K562 (cell line): Measurements from ENCODE around the gene CORO6. TPM values are rescaled to one million over a fixed set of nuclear protein-coding genes. Genes with fewer than 3 reads are reported as not detected.

Source experiments
- ATF7 ChIP-seq: fragments of 450-650 bp; IDR thresholded peaks from 2 replicates; pipeline ENCODE4 v1.7.1; 2014; ENCODE audit warnings: mild to moderate bottlenecking, moderate library complexity
- ELF2 ChIP-seq: fragments of 250-450 bp; sonication (Bioruptor Pico); IDR thresholded peaks from 2 replicates; pipeline ENCODE4 v1.5.0; 2021; ENCODE audit warnings: mild to moderate bottlenecking
- HIVEP1 ChIP-seq: fragments of 250-450 bp; sonication (Bioruptor Pico); IDR thresholded peaks from 2 replicates; pipeline ENCODE4 v1.4.0; 2020; ENCODE audit warnings: mild to moderate bottlenecking
- HMGXB4 ChIP-seq: sonication (generic); formaldehyde crosslinking; IDR thresholded peaks from 2 replicates; pipeline ENCODE4 v1.8.1; 2023; ENCODE audit warnings: mild to moderate bottlenecking, missing genetic modification reagents
- NFATC3 ChIP-seq: fragments of 450-650 bp; IDR thresholded peaks from 2 replicates; pipeline ENCODE4 v1.6.1; 2017; ENCODE audit warnings: mild to moderate bottlenecking
- NFRKB ChIP-seq: fragments of 450-650 bp; IDR thresholded peaks from 2 replicates; pipeline ENCODE4 v1.6.1; 2016; ENCODE audit warnings: low read depth
- PHB ChIP-seq: fragments of 250-450 bp; sonication (Bioruptor Pico); IDR thresholded peaks from 2 replicates; pipeline ENCODE4 v1.5.0; 2021
- SFPQ ChIP-seq: fragments of 200-400 bp; formaldehyde crosslinking; IDR thresholded peaks from 2 replicates; pipeline ENCODE4 v1.6.1; 2017; ENCODE audit warnings: mild to moderate bottlenecking, low read depth, low read length, moderate library complexity
- TAL1 ChIP-seq: fragments of 450-650 bp; IDR thresholded peaks from 2 replicates; pipeline ENCODE4 v1.6.1; 2016; ENCODE audit warnings: mild to moderate bottlenecking
- ZFP36 ChIP-seq: fragments of 150-350 bp; IDR thresholded peaks from 2 replicates; pipeline ENCODE4 v1.6.1; 2018; ENCODE audit warnings: low read length, low read depth; ENCODE audit not compliant: partially characterized antibody
- ZNF134 ChIP-seq: fragments of 250-450 bp; sonication (Bioruptor Pico); conservative IDR thresholded peaks from 2 replicates; pipeline ENCODE4 v1.4.0; 2020
- ZNF699 ChIP-seq: fragments of 250-450 bp; sonication (Bioruptor Pico); IDR thresholded peaks from 2 replicates; pipeline ENCODE4 v1.8.0; 2021; ENCODE audit warnings: mild to moderate bottlenecking, moderate library complexity; ENCODE audit not compliant: insufficient replicate concordance
- polyA plus RNA-seq, 8 experiments: library from polyadenylated mRNA; depleted of rRNA in 4 of 8; stranded (reverse) in 5 of 8; unstranded in 3 of 8; fragments of >200 nt; fragmentation: Nextera tagmentation in 2 of 8; fragmentation: Illumina TruSeq in 1 of 8; extraction: Ambion mirVana in 2 of 8; extraction: Trizol in 1 of 8; gene quantifications; 2 replicates each; pipeline versions ENCODE4 v1.2.1 to v1.2.3, GENCODE V29; 2011 to 2014; ENCODE audit warnings: inconsistent platforms in 1 of 8, missing spikeins in 1 of 8
- total RNA-seq, 7 experiments: library from RNA; depleted of rRNA in 6 of 7; stranded (reverse); fragments of >200 nt in 6 of 7; fragmentation: Illumina TruSeq in 2 of 7; extraction: Trizol in 2 of 7; gene quantifications; 2 replicates each; pipeline versions ENCODE4 v1.2.1 to v1.2.3, GENCODE V29; 2011 to 2021; ENCODE audit warnings: low replicate concordance in 1 of 7
- TF ChIP-seq, protein P1 (sequence below): fragments of 250-450 bp; sonication (Bioruptor Pico); IDR thresholded peaks from 2 replicates; pipeline ENCODE4 v1.8.0; 2022; ENCODE audit warnings: inconsistent platforms, mild to moderate bottlenecking, moderate library complexity, borderline replicate concordance
- TF ChIP-seq, protein P2 (sequence below): sonication (generic); formaldehyde crosslinking; IDR thresholded peaks from 2 replicates; pipeline ENCODE4 v1.8.1; 2023; ENCODE audit warnings: mild to moderate bottlenecking, missing genetic modification reagents
- TF ChIP-seq, protein P3 (sequence below), 2 experiments: fragments of 150-350 bp in 1 of 2; IDR thresholded peaks; 2 replicates each; pipeline ENCODE4 v1.6.1; 2012 to 2016; ENCODE audit warnings: low read depth in 2 of 2, low read length in 2 of 2, mild to moderate bottlenecking in 1 of 2, moderate library complexity in 1 of 2

Gene CORO6
- total and polyA plus RNA-seq, 9 of the 15 experiments (the other 6 are each of a cell fraction or from before 2014, with no cell fraction given) = 0.04 to 11.9 (median 2.4) TPM

GRCh38 chr17:29617481-29618271, 5.0 kb downstream of the CORO6 start (continued):
- TF ChIP-seq, protein P1, sequence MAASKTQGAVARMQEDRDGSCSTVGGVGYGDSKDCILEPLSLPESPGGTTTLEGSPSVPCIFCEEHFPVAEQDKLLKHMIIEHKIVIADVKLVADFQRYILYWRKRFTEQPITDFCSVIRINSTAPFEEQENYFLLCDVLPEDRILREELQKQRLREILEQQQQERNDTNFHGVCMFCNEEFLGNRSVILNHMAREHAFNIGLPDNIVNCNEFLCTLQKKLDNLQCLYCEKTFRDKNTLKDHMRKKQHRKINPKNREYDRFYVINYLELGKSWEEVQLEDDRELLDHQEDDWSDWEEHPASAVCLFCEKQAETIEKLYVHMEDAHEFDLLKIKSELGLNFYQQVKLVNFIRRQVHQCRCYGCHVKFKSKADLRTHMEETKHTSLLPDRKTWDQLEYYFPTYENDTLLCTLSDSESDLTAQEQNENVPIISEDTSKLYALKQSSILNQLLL (CRISPR knock-in tag) = no peak
- TF ChIP-seq HIVEP1 (CRISPR knock-in tag) = no peak
- TF ChIP-seq HMGXB4 (CRISPR knock-in tag) = no peak
- no peak for TF ChIP-seq PHB (CRISPR knock-in tag)
- no peak for TF ChIP-seq NFRKB
- no peak for TF ChIP-seq TAL1
- no peak for TF ChIP-seq ELF2
- no peak for TF ChIP-seq ZFP36
- TF ChIP-seq, protein P2, sequence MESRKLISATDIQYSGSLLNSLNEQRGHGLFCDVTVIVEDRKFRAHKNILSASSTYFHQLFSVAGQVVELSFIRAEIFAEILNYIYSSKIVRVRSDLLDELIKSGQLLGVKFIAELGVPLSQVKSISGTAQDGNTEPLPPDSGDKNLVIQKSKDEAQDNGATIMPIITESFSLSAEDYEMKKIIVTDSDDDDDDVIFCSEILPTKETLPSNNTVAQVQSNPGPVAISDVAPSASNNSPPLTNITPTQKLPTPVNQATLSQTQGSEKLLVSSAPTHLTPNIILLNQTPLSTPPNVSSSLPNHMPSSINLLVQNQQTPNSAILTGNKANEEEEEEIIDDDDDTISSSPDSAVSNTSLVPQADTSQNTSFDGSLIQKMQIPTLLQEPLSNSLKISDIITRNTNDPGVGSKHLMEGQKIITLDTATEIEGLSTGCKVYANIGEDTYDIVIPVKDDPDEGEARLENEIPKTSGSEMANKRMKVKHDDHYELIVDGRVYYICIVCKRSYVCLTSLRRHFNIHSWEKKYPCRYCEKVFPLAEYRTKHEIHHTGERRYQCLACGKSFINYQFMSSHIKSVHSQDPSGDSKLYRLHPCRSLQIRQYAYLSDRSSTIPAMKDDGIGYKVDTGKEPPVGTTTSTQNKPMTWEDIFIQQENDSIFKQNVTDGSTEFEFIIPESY (CRISPR knock-in tag) = peak; percentile 84
- TF ChIP-seq ATF7 = 0 out of 2 replicates have a peak, but pooled peaks have one; percentile 53
- TF ChIP-seq, protein P3, sequence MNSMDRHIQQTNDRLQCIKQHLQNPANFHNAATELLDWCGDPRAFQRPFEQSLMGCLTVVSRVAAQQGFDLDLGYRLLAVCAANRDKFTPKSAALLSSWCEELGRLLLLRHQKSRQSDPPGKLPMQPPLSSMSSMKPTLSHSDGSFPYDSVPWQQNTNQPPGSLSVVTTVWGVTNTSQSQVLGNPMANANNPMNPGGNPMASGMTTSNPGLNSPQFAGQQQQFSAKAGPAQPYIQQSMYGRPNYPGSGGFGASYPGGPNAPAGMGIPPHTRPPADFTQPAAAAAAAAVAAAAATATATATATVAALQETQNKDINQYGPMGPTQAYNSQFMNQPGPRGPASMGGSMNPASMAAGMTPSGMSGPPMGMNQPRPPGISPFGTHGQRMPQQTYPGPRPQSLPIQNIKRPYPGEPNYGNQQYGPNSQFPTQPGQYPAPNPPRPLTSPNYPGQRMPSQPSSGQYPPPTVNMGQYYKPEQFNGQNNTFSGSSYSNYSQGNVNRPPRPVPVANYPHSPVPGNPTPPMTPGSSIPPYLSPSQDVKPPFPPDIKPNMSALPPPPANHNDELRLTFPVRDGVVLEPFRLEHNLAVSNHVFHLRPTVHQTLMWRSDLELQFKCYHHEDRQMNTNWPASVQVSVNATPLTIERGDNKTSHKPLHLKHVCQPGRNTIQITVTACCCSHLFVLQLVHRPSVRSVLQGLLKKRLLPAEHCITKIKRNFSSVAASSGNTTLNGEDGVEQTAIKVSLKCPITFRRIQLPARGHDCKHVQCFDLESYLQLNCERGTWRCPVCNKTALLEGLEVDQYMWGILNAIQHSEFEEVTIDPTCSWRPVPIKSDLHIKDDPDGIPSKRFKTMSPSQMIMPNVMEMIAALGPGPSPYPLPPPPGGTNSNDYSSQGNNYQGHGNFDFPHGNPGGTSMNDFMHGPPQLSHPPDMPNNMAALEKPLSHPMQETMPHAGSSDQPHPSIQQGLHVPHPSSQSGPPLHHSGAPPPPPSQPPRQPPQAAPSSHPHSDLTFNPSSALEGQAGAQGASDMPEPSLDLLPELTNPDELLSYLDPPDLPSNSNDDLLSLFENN (IDR thresholded peaks at IDR 0.05; ENCODE audit: low read depth in 2 of 2, low read length in 2 of 2) = no peak
- no peak for TF ChIP-seq ZNF699
- no peak for TF ChIP-seq ZNF134 (CRISPR knock-in tag)
- no peak for TF ChIP-seq NFATC3
- TF ChIP-seq SFPQ = no peak
